Activated gamma-delta T cell (primary cell): Measurements from ENCODE around the gene PUS7.
"Not testable (repeated sequence)": the region's sequence is repeated elsewhere in the genome, so short reads cannot be mapped to it uniquely, and the experiment has no call there.

Source experiments
- DNase-seq: peaks from one replicate; lab custom pipeline; 2025; lab: John Stamatoyannopoulos, UW

The PUS7 gene

DNA sequence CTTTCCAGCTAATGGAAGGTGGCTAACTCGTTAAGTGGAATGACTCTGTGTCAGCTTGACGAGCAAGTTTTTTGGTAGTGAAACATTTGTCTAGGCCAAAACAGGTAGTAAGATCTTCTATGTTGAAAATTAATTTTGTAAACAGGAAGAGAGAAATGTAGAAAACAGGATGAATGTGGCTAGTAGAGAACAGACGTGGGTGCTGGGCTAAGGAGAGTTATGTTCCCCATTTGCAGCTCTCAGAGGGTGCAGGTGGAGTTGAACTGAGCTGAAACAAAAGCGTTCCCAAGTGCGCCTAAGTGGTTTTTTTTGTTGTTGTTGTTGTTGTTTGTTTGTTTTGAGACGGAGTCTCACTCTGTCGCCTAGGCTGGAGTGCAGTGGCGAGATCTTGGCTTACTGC, 73.9 kb downstream of the PUS7 start:
- DNase-seq, result no peak

DNA sequence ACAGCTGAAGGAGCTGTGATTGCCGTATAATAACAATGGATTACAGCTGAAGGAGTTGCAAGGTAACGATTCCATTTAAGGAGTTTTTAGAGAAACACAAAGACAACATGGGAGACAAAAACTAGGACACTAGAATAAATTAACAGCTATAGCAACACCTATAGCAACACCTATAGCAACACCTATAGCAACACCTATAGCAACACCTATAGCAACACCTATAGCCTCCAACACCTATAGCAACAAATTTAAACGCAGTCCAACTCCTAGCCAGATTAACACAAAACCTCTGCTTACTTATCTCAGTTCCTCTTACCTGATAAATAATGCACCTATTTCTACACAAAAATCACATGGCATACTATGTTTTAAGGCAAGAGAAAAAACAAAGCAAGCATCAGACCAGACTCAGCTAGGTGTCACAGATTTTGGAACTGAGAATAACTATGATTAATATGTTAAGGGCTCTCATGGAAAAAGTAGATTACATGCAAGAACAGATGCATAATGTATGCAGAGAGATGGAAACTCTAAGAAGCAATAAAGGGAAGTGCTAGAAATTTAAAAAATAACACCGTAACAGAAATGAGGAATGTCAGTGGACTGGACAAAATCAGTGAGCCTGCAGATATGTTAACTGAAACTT, 77.6 kb downstream of the PUS7 start:
- no peak for DNase-seq

DNA sequence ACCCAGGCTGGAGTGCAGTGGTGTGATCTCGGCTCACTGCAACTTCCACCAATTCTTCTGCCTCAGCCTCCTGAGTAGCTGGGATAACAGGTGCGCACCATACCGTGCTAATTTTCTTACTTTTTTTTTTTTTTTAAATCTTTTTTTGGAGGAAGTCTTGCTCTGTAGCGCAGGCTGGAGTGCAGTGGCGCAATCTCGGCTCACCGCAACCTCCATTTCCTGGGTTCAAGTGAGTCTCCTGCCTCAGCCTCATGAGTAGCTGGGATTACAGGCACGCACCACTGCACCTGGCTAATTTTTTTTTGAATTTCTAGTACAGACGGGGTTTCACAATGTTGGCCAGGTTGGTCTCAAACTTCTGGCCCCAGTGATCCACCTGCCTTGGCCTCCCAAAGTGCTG, 79.9 kb downstream of the PUS7 start:
- not testable (repeated sequence) for DNase-seq

DNA sequence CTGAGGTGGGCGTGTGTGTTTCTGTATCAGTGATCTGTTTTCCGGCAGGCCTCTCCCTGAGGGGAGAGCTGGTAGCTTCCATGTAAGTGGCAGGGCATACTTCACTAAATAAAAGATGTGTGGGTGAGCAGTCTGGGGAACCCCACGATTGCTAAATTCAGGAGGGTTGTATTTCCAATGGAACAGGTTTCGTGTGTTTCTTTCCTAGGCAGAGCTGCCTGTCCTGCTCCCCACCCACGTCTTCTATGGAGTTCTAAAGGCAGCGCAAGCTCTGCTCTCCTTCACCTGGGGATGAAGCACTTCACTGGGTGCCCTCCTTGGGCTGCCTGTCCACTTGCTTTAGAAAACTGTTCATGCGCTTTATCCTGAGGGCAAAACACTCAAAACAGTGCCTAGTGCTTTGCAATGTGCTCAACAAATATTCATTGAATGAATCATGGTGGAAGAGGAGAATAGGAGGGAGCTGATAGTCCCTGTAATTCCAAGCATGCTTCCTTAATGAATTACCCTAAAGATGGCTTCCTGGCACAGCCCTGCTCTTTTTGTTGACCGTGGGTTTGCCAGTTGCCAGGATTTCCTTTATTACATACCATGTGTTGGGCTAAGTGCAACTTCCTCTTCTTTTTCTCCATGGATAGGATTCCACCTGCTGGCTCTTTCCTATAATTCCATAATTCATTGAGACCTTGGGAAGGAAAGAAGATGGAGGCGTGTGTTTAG, 82.7 kb downstream of the PUS7 start:
- no peak for DNase-seq

DNA sequence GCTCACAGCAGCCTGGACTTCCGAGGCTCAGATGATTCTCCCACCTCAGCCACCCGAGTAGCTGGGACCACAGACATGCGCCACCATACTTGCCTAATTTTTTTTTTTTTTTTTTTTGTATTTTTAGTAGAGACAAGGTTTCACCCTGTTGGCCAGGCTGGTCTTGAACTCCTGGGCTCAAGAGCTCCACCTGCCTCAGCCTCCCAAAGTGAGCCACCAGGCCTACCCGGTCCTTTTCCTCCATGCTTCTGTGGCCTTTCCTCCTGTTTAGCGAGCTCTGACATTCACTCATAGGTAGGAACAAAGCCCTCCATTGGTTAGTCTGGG, 83.3 kb downstream of the PUS7 start:
- DNase-seq, result no peak

DNA sequence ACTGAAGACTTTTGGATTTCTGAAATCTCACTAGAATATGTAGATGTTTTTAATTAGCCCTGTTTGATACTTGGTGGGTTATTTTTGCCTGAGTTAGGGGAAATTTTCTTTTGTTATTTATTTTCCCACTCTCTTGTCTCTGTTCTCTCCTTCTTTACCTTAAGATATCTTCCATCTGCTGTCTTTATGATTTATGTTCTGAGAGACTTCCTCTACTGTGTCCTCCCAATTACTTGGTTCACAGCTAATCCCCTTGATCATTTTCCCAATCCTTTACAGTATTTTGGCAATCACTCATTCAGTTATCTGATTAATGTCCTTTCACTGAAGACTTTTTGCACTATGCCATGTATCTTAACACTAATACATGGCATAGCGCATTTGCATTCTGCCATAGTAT, 83.8 kb downstream of the PUS7 start:
- DNase-seq, result no peak

DNA sequence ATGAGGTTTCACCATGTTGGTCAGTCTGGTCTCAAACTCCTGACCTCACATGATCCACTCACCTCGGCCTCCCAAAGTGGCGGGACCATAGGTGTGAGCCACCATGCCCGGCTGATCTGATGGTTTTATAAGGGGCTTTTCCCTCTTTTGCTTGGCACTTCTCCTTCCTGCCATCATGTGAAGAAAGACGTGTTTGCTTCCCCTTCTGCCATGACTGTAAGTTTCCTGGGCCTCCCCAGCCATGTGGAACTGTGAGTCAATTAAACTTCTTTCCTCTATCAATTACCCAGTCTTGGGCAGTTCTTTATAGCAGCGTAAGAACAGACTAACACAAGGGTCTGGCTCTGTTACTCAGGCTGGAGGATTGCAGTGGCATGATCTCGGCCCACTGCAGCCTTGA, 84.7 kb downstream of the PUS7 start:
- not testable (repeated sequence) for DNase-seq

DNA sequence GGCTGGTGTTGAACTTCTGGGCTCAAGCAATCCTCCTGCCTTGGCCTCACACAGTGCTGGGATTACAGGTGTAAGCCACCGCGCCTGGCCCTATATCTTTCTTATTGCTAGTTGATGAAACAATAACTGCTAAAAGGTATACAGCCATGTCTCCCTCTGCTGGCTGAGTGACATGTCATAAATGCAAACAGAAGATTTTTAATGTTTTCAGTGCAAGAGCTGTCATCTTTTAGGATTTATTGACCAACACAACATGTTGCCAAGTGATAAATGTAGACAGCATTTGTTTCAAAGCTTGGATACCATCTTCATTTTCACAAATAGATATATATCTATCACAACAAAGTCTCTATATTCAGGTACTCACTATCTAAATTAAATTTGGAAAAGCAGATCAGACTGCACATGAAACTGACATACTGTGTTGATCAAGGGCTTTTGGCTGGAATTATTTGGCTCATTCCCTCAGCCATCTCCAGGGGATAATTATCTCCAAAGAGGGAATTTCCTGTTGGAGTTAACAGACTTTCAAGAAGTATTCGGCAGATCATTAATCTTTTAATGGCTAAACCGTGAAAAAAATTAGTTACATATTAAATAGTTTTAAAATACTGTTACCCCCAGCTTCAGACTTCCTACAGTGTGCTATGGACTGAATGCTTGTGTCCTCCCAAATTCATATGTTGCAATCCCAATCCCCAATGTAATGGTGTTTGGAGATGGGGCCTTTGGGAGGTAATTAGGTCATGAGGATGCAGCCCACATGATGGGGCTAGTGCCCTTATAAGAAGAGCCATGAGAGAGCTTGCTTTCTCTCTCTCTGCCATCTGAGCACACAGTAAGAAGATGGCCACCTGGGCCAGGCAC, 92.1 kb downstream of the PUS7 start:
- DNase-seq, result no peak

DNA sequence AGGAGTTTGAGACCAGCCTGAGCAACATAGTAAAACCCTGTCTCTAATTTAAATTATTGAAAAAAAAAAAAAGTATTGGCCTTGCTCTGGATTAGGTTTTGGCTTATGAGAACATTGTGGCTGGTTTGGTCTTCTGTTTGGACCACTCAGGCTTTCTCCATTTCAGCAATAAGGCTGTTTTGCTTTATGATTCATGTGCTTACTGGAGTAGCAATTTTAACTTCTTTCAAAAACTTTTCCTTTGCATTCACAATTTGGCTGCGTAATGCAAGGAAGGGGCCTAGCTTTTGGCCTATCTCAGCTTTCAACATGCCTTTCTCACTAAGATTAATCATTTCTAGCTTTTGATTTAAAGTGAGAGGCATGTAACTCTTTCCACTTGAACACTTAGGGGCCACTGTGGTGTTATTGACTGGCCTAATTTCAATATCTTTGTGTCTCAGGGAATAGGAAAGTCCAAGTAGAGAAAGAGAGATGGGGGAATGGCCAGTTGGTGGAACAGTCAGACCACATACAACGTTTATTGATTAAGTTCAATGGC, 95.4 kb downstream of the PUS7 start:
- no peak for DNase-seq

DNA sequence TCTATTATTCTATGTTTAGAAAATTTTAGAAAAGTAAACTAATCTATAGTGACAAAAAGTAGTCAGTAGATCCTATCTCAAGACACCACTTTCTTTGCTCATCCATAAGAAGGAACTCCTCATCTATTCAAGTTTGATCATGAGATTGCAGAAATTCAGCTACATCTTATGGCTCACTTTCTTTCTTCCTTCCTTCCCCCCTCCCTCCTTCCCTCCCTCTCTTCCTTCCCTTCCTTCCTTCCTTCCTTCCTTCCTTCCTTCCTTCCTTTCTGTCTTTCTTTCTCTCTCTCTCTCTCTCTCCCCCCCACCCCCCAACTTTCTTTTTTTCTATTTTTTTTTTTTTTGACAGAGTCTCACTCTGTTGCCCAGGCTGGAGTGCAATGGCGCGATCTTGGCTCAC, 98.1 kb downstream of the PUS7 start:
- DNase-seq, result no peak

DNA sequence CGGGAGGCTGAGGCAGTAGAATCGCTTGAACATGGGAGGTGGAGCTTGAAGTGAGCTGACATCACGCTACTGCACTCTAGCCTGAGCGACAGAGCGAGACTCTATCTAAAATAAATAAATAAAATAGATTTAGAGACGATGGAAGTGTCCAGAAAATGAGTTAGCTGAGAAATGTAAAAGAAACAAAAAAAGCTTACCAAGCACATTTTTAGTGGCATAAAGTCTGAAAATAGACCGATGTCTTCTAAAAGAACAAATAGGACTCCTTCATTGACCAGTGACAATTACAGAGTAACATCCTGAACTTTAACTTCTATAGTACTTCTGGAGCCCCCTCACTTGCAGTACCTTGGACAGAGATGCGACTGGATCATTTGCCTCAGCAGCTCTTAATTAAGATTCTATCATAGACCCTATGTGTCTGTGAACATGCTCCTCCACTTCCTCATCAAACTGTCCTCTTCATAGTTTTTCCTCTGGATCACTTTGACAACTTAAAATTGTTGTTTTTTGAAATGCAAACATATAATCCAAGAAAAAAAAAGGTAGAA, 108.1 kb downstream of the PUS7 start:
- no peak for DNase-seq

DNA sequence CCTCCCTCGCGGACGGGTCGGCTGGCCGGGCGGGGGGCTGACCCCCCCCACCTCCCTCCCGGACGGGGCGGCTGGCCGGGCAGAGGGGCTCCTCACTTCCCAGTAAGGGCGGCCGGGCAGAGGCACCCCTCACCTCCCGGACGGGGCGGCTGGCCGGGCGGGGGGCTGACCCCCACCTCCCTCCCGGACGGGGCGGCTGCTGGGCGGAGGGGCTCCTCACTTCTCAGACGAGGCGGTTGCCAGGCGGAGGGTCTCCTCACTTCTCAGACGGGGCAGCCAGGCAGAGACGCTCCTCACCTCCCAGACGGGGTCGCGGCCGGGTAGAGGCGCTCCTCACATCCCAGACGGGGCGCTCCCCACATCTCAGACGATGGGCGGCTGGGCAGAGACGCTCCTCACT, 111.3 kb downstream of the PUS7 start:
- not testable (repeated sequence) for DNase-seq

DNA sequence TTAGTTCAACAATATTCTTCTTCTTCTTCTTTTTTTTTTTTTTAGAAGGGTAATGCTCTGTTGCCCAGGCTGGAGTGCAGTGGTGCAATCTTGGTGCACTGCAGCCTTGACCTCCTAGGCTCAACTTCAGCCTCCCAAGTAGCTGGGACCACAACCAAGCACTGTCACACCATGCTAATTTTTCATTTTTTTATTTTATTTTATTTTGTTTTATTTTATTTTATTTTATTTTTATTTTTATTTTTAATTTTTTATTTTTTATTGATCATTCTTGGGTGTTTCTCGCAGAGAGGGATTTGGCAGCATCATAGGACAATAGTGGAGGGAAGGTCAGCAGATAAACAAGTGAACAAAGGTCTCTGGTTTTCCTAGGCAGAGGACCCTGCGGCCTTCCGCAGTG, 112.3 kb downstream of the PUS7 start:
- not testable (repeated sequence) for DNase-seq

DNA sequence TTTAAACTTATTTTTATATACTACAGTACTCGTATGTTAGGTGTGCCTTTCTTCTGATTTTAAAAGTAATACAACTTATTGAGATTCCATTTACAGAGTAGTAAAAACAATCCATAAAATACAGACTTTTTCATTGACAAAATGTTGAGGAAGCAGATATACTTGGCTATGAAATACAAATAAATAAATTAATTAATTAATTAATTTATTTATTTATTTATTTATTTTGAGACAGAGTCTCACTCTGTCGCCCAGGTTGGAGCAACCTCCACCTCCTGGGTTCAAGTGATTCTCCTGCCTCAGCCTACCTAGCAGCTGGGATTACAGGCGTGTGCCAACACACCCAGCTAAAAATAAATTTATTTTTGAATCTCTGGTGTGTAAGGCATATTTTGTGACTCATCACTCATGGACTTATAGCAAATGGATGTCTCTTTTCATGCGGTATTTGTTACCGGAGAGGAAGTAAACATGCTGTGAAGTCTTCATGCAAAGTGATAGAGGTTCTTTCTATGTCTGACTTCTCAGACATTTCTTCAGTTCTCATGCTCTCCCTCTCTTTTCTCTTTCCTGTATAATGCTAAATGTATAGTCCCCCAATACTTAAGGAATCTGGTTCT, 113.2 kb downstream of the PUS7 start:
- no peak for DNase-seq
